GM23248 (cell line): ENCODE results near the gene KRTAP20-4. TPM values are rescaled to one million over a fixed set of nuclear protein-coding genes. Genes with fewer than 3 reads are reported as not detected.

Experiments
- DNase-seq: peaks from one replicate; pipeline ENCODE4 v3.0.0-alpha.2; 2015
- H2AFZ ChIP-seq: fragments of 200-600 bp; sonication (generic); 2 replicates; pipeline ENCODE4 v1.6.1; 2016; ENCODE audit warnings: antibody characterized with exemption
- H3F3A ChIP-seq: fragments of 200-600 bp; sonication (generic); 2 replicates; pipeline ENCODE4 v1.6.1; 2016; ENCODE audit warnings: mild to moderate bottlenecking, antibody characterized with exemption, mixed run types; ENCODE audit not compliant: insufficient read depth
- H3K27ac ChIP-seq: fragments of 200-600 bp; sonication (generic); 2 replicates; pipeline ENCODE4 v1.5.1; 2016; ENCODE audit warnings: mild to moderate bottlenecking
- H3K27me3 ChIP-seq: fragments of 200-600 bp; sonication (generic); replicated peaks from 2 replicates; pipeline ENCODE4 v1.6.1; 2016; ENCODE audit warnings: mild to moderate bottlenecking; ENCODE audit not compliant: insufficient read depth
- H3K36me3 ChIP-seq: fragments of 200-600 bp; sonication (generic); 2 replicates; pipeline ENCODE4 v1.6.1; 2016; ENCODE audit warnings: low read depth, mild to moderate bottlenecking
- H3K4me1 ChIP-seq: fragments of 200-600 bp; sonication (generic); 2 replicates; pipeline ENCODE4 v1.6.1; 2016; ENCODE audit warnings: mild to moderate bottlenecking; ENCODE audit not compliant: insufficient read depth
- H3K4me2 ChIP-seq: fragments of 200-600 bp; sonication (generic); one replicate; pipeline ENCODE4 v1.6.1; 2016; ENCODE audit warnings: mild to moderate bottlenecking; ENCODE audit not compliant: unreplicated experiment
- H3K4me3 ChIP-seq: fragments of 200-600 bp; sonication (generic); 2 replicates; pipeline ENCODE4 v1.5.1; 2016; ENCODE audit warnings: mild to moderate bottlenecking
- H3K79me2 ChIP-seq: fragments of 200-600 bp; sonication (generic); 2 replicates; pipeline ENCODE4 v1.6.1; 2016; ENCODE audit warnings: mild to moderate bottlenecking; ENCODE audit not compliant: insufficient read depth
- H3K9ac ChIP-seq: fragments of 200-600 bp; sonication (generic); 2 replicates; pipeline ENCODE4 v1.6.1; 2016; ENCODE audit warnings: mild to moderate bottlenecking
- H3K9me2 ChIP-seq: fragments of 200-600 bp; sonication (generic); 2 replicates; pipeline ENCODE4 v1.6.1; 2016; ENCODE audit warnings: mixed run types, mild to moderate bottlenecking, moderate library complexity; ENCODE audit not compliant: insufficient read depth
- H3K9me3 ChIP-seq: fragments of 200-600 bp; sonication (generic); one replicate; pipeline ENCODE4 v1.6.1; 2017; ENCODE audit warnings: low read depth
- H4K20me1 ChIP-seq: fragments of 200-600 bp; sonication (generic); 2 replicates; pipeline ENCODE4 v1.6.0; 2016; ENCODE audit not compliant: insufficient read depth
- EZH2 ChIP-seq: fragments of 200-600 bp; sonication (generic); IDR thresholded peaks from 2 replicates; pipeline ENCODE4 v1.6.1; 2018; ENCODE audit warnings: antibody characterized with exemption, mild to moderate bottlenecking; ENCODE audit not compliant: insufficient read depth, poor library complexity, severe bottlenecking
- EZH2phosphoT487 ChIP-seq: fragments of 200-600 bp; sonication (generic); IDR thresholded peaks from 2 replicates; pipeline ENCODE4 v1.6.1; 2018; ENCODE audit warnings: antibody characterized with exemption, moderate library complexity, mild to moderate bottlenecking, low read depth; ENCODE audit not compliant: insufficient read depth
- whole genome bisulfite sequencing, 2 experiments: methylation state at CpG; one replicate each; pipeline ENCODE4 v1.1.6; 2015 to 2017; ENCODE audit warnings: low lambda C conversion rate in 2 of 2, low coverage in 1 of 2; ENCODE audit errors: missing lambda C conversion rate in 2 of 2; 5-methylcytosine and 5-hydroxymethylcytosine counted together
- in situ Hi-C: fragments of 300-500 bp; cut with MboI; formaldehyde crosslinking; loops from 2 replicates; pipeline ENCODE4 v1.15.0; 2020
- polyA plus RNA-seq: library from polyadenylated mRNA; unstranded; fragments of >200 nt; fragmentation: Nextera tagmentation; extraction: Ambion mirVana; gene quantifications from 2 replicates; pipeline ENCODE4 v1.2.1, GENCODE V29; 2016
- total RNA-seq: library from RNA; depleted of rRNA; stranded (reverse); fragments of >200 nt; shearing (Covaris generic); gene quantifications from 2 replicates; pipeline ENCODE4 v1.2.3, GENCODE V29; 2014

KRTAP20-4 gene
- total and polyA plus RNA-seq, 2 experiments from 2014 or later = not detected

- in situ Hi-C loops = no loop called here
- no peak overlapping the region for H3K4me2 ChIP-seq
These were observed 8.3 kb upstream of the KRTAP20-4 start for GRCh38 chr21:30612132-30612531.

GRCh38 chr21:30613836-30614235 lies 6.6 kb upstream of the KRTAP20-4 start, which contains the start of gene KRTAP6-1:
Gene KRTAP6-1, minus strand, starts transcription at chr21:30613930. Its CDS starts 26 bp downstream, at chr21:30613904.
- no peak within 1 kb of the TSS for H2AFZ ChIP-seq
- H3F3A ChIP-seq = no peaks in the 10 kb centered on the region
- H3K79me2 ChIP-seq = no peaks in the 10 kb centered on the region
- no peak for DNase-seq
- no peak for TF ChIP-seq EZH2phosphoT487
- no peak for TF ChIP-seq EZH2
- no peak within 1 kb of the TSS for H3K27ac ChIP-seq
- no peak within 1 kb of the TSS for H3K9ac ChIP-seq
- no peak within 1 kb of the TSS for H3K4me2 ChIP-seq
- H3K27me3 ChIP-seq = no peaks in the 10 kb centered on the region
- H3K9me2 ChIP-seq = no peaks in the 10 kb centered on the region
- no peaks in the 10 kb centered on the region for H3K36me3 ChIP-seq
- H4K20me1 ChIP-seq = no peaks in the 10 kb centered on the region
- WGBS, 2 experiments = 17 to 29% methylated on average over 2 of the region's 2 CpGs
- in situ Hi-C loops = no loop called here
- H3K9me3 ChIP-seq = peaks cover 4% of the 10 kb centered on the region
- no peaks in the 10 kb centered on the region for H3K4me1 ChIP-seq
- no peak within 1 kb of the TSS for H3K4me3 ChIP-seq

More at GRCh38 chr21:30612132-30612531, 8.3 kb upstream of the KRTAP20-4 start:
- H3K27ac ChIP-seq = no peak overlapping the region
- H2AFZ ChIP-seq = no peak overlapping the region
- H4K20me1 ChIP-seq = no peaks in the 10 kb centered on the region
- H3K9me3 ChIP-seq = peaks cover 5% of the 10 kb centered on the region
- H3K79me2 ChIP-seq = no peaks in the 10 kb centered on the region
- H3K4me1 ChIP-seq = no peaks in the 10 kb centered on the region
- TF ChIP-seq EZH2 (no peak), EZH2phosphoT487 (no peak)
- no peaks in the 10 kb centered on the region for H3F3A ChIP-seq
- WGBS, 2 experiments = 38 to 44% methylated on average over 2 of the region's 2 CpGs
- no peak overlapping the region for H3K4me3 ChIP-seq
- no peaks in the 10 kb centered on the region for H3K27me3 ChIP-seq
- H3K9me2 ChIP-seq = no peaks in the 10 kb centered on the region
- H3K36me3 ChIP-seq = no peaks in the 10 kb centered on the region
- H3K9ac ChIP-seq = no peak overlapping the region
- DNase-seq = no peak

GRCh38 chr21:30615199-30615598 lies 5.2 kb upstream of the KRTAP20-4 start:
- H2AFZ ChIP-seq = no peak overlapping the region
- H3K36me3 ChIP-seq = no peaks in the 10 kb centered on the region
- no peaks in the 10 kb centered on the region for H3K27me3 ChIP-seq
- H3K9ac ChIP-seq = no peak overlapping the region
- H3F3A ChIP-seq = no peaks in the 10 kb centered on the region
- no peak for DNase-seq
- H4K20me1 ChIP-seq = no peaks in the 10 kb centered on the region
- H3K9me3 ChIP-seq = no peaks in the 10 kb centered on the region
- H3K27ac ChIP-seq = no peak overlapping the region
- no peaks in the 10 kb centered on the region for H3K9me2 ChIP-seq
- TF ChIP-seq EZH2phosphoT487 = no peak
- TF ChIP-seq EZH2 = no peak
- H3K4me2 ChIP-seq = no peak overlapping the region
- no peaks in the 10 kb centered on the region for H3K4me1 ChIP-seq
- no peak overlapping the region for H3K4me3 ChIP-seq
- no peaks in the 10 kb centered on the region for H3K79me2 ChIP-seq
- in situ Hi-C loops = no loop called here

GRCh38 chr21:30616125-30616524 lies 4.3 kb upstream of the KRTAP20-4 start, which contains the start of gene KRTAP20-1:
Gene KRTAP20-1, plus strand, starts transcription at chr21:30616425. Its CDS starts 30 bp downstream, at chr21:30616455.
- H3K36me3 ChIP-seq = no peaks in the 10 kb centered on the region
- H2AFZ ChIP-seq = no peak within 1 kb of the TSS
- no peaks in the 10 kb centered on the region for H3K4me1 ChIP-seq
- in situ Hi-C loops = no loop called here
- no peak for DNase-seq
- 65 to 73% methylated on average over 2 of the region's 2 CpGs for WGBS, 2 experiments
- H3K9me3 ChIP-seq = no peaks in the 10 kb centered on the region
- TF ChIP-seq EZH2phosphoT487 (no peak), EZH2 (no peak)
- H3K9me2 ChIP-seq = no peaks in the 10 kb centered on the region
- H3K79me2 ChIP-seq = no peaks in the 10 kb centered on the region
- no peak within 1 kb of the TSS for H3K27ac ChIP-seq
- no peak within 1 kb of the TSS for H3K4me2 ChIP-seq
- H3K4me3 ChIP-seq = no peak within 1 kb of the TSS
- no peak within 1 kb of the TSS for H3K9ac ChIP-seq
- no peaks in the 10 kb centered on the region for H4K20me1 ChIP-seq
- no peaks in the 10 kb centered on the region for H3F3A ChIP-seq
- H3K27me3 ChIP-seq = no peaks in the 10 kb centered on the region

- no peak overlapping the region for H3K27ac ChIP-seq
- no peak overlapping the region for H3K4me2 ChIP-seq
- no peak overlapping the region for H3K4me3 ChIP-seq
- H2AFZ ChIP-seq = no peak overlapping the region
- H3K9ac ChIP-seq = no peak overlapping the region
- no peaks in the 10 kb centered on the region for H3K36me3 ChIP-seq
- H3K27me3 ChIP-seq = no peaks in the 10 kb centered on the region
- in situ Hi-C loops = no loop called here
- H4K20me1 ChIP-seq = no peaks in the 10 kb centered on the region
- no peaks in the 10 kb centered on the region for H3K4me1 ChIP-seq
- no peaks in the 10 kb centered on the region for H3K79me2 ChIP-seq
- no peaks in the 10 kb centered on the region for H3K9me2 ChIP-seq
- no peaks in the 10 kb centered on the region for H3F3A ChIP-seq
- H3K9me3 ChIP-seq = no peaks in the 10 kb centered on the region
- TF ChIP-seq EZH2 (no peak), EZH2phosphoT487 (no peak)
- DNase-seq = no peak
These were observed 347 bp upstream of the KRTAP20-4 start for GRCh38 chr21:30620080-30620479.
